Neural cell (in vitro differentiated cells): ENCODE measurements around the gene BTAF1. TPM values are rescaled to one million over a fixed set of nuclear protein-coding genes. Genes with fewer than 3 reads are reported as not detected.

Experiments used
- H2AFZ ChIP-seq: fragments of 200-600, 300-800 bp; sonication (generic), shearing (Covaris generic); 2 replicates; pipeline ENCODE4 v1.6.0; 2014; ENCODE audit warnings: low read depth, mild to moderate bottlenecking, antibody characterized with exemption, low read length, moderate library complexity
- H3F3A ChIP-seq: fragments of 200-600 bp; shearing (Covaris generic); 2 replicates; pipeline ENCODE4 v1.6.1; 2016; ENCODE audit warnings: mild to moderate bottlenecking, moderate library complexity, mixed read lengths, antibody characterized with exemption, low read length; ENCODE audit not compliant: insufficient read depth, poor library complexity, severe bottlenecking
- H3K27ac ChIP-seq: fragments of 200-600, 300-800 bp; sonication (generic), shearing (Covaris generic); 2 replicates; pipeline ENCODE4 v1.5.1; 2014; ENCODE audit warnings: mild to moderate bottlenecking, low read length, moderate library complexity
- H3K27me3 ChIP-seq: fragments of 300-800, 200-600 bp; sonication (generic), shearing (Covaris generic); 2 replicates; pipeline ENCODE4 v1.6.0; 2014; ENCODE audit warnings: mild to moderate bottlenecking, low read depth, low read length, moderate library complexity; ENCODE audit not compliant: insufficient read depth
- H3K36me3 ChIP-seq: fragments of 300-800, 200-600 bp; sonication (generic), shearing (Covaris generic); 2 replicates; pipeline ENCODE4 v1.5.1; 2014; ENCODE audit warnings: mild to moderate bottlenecking, antibody characterized with exemption, low read length, moderate library complexity; ENCODE audit not compliant: insufficient read depth
- H3K4me2 ChIP-seq: fragments of 300-800, 200-600 bp; sonication (generic), shearing (Covaris generic); 2 replicates; pipeline ENCODE4 v1.6.0; 2014; ENCODE audit warnings: mild to moderate bottlenecking, low read length
- H3K4me3 ChIP-seq: fragments of 300-800, 200-600 bp; sonication (generic), shearing (Covaris generic); 2 replicates; pipeline ENCODE4 v1.5.1; 2014; ENCODE audit warnings: mild to moderate bottlenecking, low read length, moderate library complexity
- H3K79me2 ChIP-seq: fragments of 200-600 bp; shearing (Covaris generic); replicated peaks from 2 replicates; pipeline ENCODE4 v1.6.0; 2014; ENCODE audit warnings: mild to moderate bottlenecking, low read length, moderate library complexity; ENCODE audit not compliant: insufficient read depth
- H3K9ac ChIP-seq: fragments of 300-800, 200-600 bp; sonication (generic), shearing (Covaris generic); 2 replicates; pipeline ENCODE4 v1.6.1; 2016; ENCODE audit warnings: mild to moderate bottlenecking, low read length, mixed read lengths
- H3K9me2 ChIP-seq: fragments of 200-600 bp; shearing (Covaris generic); 2 replicates; pipeline ENCODE4 v1.6.1; 2016; ENCODE audit warnings: mild to moderate bottlenecking, low read length, mixed read lengths; ENCODE audit not compliant: insufficient read depth
- H3K9me3 ChIP-seq: fragments of 200-600, 300-800 bp; sonication (generic), shearing (Covaris generic); 2 replicates; pipeline ENCODE4 v1.6.1; 2016; ENCODE audit warnings: mild to moderate bottlenecking, mixed run types, low read length, moderate library complexity, mixed read lengths
- H4K20me1 ChIP-seq: fragments of 200-600 bp; shearing (Covaris generic); 2 replicates; pipeline ENCODE4 v1.6.1; 2016; ENCODE audit warnings: mild to moderate bottlenecking, mixed run types; ENCODE audit not compliant: insufficient read depth
- CTCF ChIP-seq: fragments of 450-650 bp; IDR thresholded peaks from 2 replicates; pipeline ENCODE4 v1.5.1; 2014; ENCODE audit warnings: antibody characterized with exemption, mild to moderate bottlenecking, moderate library complexity; ENCODE audit not compliant: poor library complexity, severe bottlenecking
- EP300 ChIP-seq: fragments of 450-650 bp; conservative IDR thresholded peaks from 2 replicates; pipeline ENCODE4 v1.6.1; 2014; ENCODE audit warnings: antibody characterized with exemption, mild to moderate bottlenecking, moderate library complexity; ENCODE audit not compliant: poor library complexity, severe bottlenecking
- EZH2 ChIP-seq: fragments of 200-600, 300-800 bp; shearing (Covaris generic), sonication (generic); IDR thresholded peaks from 2 replicates; pipeline ENCODE4 v1.6.1; 2014; ENCODE audit warnings: antibody characterized with exemption, low read length, borderline replicate concordance, mild to moderate bottlenecking; ENCODE audit not compliant: insufficient read depth, poor library complexity, severe bottlenecking
- MXI1 ChIP-seq: fragments of 450-650 bp; conservative IDR thresholded peaks from 2 replicates; pipeline ENCODE4 v1.6.1; 2014; ENCODE audit warnings: antibody characterized with exemption, mild to moderate bottlenecking; ENCODE audit not compliant: poor library complexity, severe bottlenecking
- POLR2AphosphoS5 ChIP-seq: IDR thresholded peaks from 2 replicates; pipeline ENCODE4 v1.6.1; 2012
- RAD21 ChIP-seq: fragments of 450-650 bp; conservative IDR thresholded peaks from 2 replicates; pipeline ENCODE4 v1.6.1; 2014; ENCODE audit warnings: antibody characterized with exemption, mild to moderate bottlenecking, moderate library complexity
- REST ChIP-seq: IDR thresholded peaks from 2 replicates; pipeline ENCODE4 v1.6.1; 2012; ENCODE audit warnings: borderline replicate concordance
- SMC3 ChIP-seq: fragments of 450-650 bp; conservative IDR thresholded peaks from 2 replicates; pipeline ENCODE4 v1.6.1; 2014; ENCODE audit warnings: antibody characterized with exemption, mild to moderate bottlenecking, moderate library complexity; ENCODE audit not compliant: poor library complexity
- TAF1 ChIP-seq: IDR thresholded peaks from 2 replicates; pipeline ENCODE4 v1.6.1; 2012; ENCODE audit warnings: low read depth
- polyA plus RNA-seq: library from polyadenylated mRNA; depleted of rRNA; stranded (reverse); fragments of >200 nt; gene quantifications from 2 replicates; pipeline ENCODE4 v1.2.3, GENCODE V29; 2014

The BTAF1 gene
- polyA plus RNA-seq, 1 donor from 2014 or later, result 69.4 TPM

DNA sequence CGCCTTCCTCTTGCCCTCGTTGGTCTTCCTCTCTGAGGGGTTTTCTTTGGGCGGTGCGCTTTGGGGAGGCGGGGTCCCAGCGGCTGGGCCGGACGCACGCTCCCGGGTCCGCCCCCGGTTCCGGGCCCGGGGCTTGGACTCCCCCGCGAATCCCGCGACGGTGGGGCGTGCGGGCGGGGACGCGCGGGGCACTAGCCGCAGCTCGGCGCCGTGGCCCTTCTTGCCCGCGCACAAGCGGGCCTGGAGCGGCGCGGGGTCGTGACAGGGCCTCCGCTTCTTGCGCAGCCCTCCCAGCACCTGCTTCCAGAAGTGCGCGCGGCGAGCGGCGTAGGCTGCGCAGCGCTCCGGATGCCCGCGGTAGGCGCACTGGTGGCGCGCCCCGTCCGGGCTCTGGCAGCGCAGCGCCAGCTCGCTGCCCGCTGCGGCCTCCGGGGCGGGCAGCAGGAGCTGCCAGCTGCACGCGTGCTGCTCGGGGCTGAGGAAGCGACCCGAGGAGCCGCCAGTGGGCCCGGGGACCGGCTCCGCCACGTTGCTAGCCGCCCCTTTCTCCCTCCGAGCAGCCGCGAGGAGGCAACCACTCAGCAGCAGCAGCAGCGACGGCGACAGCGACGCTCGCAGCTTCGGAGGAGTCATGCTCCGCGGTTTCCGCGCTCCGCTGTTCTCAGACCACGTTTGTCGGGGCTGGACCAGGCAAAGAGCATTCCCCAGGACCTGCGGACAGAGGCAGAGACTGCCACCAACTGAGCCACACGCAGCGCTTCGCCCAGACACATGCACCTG lies 15.0 kb upstream of the BTAF1 start:
- peak overlapping the region; percentile 99 for H3K4me2 ChIP-seq
- TF ChIP-seq SMC3 (peak; percentile 66), POLR2AphosphoS5 (peak; percentile 74), CTCF (peak; percentile 87), EZH2 (no peak), RAD21 (peak; percentile 54), REST (no peak), TAF1 (peak; percentile 45), EP300 (peak; percentile 27), MXI1 (peak; percentile 96)
- peak overlapping the region; percentile 60 for H2AFZ ChIP-seq
- H4K20me1 ChIP-seq, result no peaks in the 10 kb centered on the region
- no peaks in the 10 kb centered on the region for H3K27me3 ChIP-seq
- H3F3A ChIP-seq, result peaks cover 2% of the 10 kb centered on the region
- peak overlapping the region; percentile 76 for H3K27ac ChIP-seq
- peak overlapping the region; percentile 74 for H3K9ac ChIP-seq
- peaks cover 18% of the 10 kb centered on the region for H3K79me2 ChIP-seq
- H3K9me2 ChIP-seq, result no peaks in the 10 kb centered on the region
- H3K4me3 ChIP-seq, result peak overlapping the region; percentile 84
- no peaks in the 10 kb centered on the region for H3K9me3 ChIP-seq
- no peaks in the 10 kb centered on the region for H3K36me3 ChIP-seq

DNA sequence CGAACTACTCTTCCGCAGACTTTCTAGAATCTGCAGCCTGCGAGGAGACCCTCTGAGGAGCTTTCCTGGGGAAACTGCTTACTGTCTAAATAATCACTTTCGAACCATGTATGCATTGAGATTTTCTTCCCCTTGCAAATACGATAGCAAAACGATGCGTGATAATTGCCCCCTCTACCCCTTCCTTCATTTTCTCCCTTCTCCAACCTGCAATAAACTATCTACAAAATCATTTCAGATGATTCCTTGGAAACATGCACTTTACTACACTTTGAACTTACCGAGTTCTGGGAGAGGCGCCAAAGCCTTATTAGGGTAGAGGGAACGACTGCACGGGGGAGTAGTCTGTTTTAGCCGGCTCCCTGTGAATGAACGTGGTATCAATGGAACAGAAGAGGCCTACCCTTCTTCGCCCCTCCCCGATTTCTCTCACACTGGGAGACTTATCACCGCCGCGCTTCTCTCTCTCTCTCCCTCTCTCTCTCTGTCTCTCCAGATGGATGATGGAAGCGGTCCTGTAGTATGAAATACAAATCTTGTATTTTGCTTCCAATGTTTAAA lies 14.4 kb upstream of the BTAF1 start, which contains the start of gene FGFBP3:
Gene FGFBP3, minus strand, starts transcription at position 370 of the 561 bp plus-strand sequence. CDS start 517 bp downstream, outside the sequence.
- H3F3A ChIP-seq, result peaks cover 2% of the 10 kb centered on the region
- no peaks in the 10 kb centered on the region for H3K9me2 ChIP-seq
- H4K20me1 ChIP-seq, result no peaks in the 10 kb centered on the region
- peak within 1 kb of the TSS; percentile 84 for H3K4me3 ChIP-seq
- H3K4me2 ChIP-seq, result peak within 1 kb of the TSS; percentile 99
- H3K36me3 ChIP-seq, result no peaks in the 10 kb centered on the region
- H3K9ac ChIP-seq, result peak within 1 kb of the TSS; percentile 74
- TF ChIP-seq CTCF (peak; percentile 52), POLR2AphosphoS5 (peak; percentile 33), TAF1 (peak; percentile 37), REST (no peak)
- H3K27me3 ChIP-seq, result no peaks in the 10 kb centered on the region
- no peaks in the 10 kb centered on the region for H3K9me3 ChIP-seq
- H3K27ac ChIP-seq, result peak within 1 kb of the TSS; percentile 76
- peak within 1 kb of the TSS; percentile 60 for H2AFZ ChIP-seq
- H3K79me2 ChIP-seq, result peaks cover 18% of the 10 kb centered on the region
